Ascending aorta (tissue), 2 donors: ENCODE measurements around the gene EDDM3A. TPM values are rescaled to one million over a fixed set of nuclear protein-coding genes. Genes with fewer than 3 reads are reported as not detected.

Source experiments
- DNase-seq, 2 donors: peaks; one replicate each; pipeline ENCODE4 v3.0.0-alpha.2; 2019; ENCODE audit warnings: low spot score in 2 of 2
- H3K27ac ChIP-seq, 2 donors: fragments of 200-600 bp; sonication (generic); one replicate each; pipeline ENCODE4 v1.5.1; 2016 to 2017; ENCODE audit warnings: mild to moderate bottlenecking in 1 of 2
- H3K27me3 ChIP-seq: fragments of 200-600 bp; sonication (generic); one replicate; pipeline ENCODE4 v1.5.1; 2017
- H3K36me3 ChIP-seq, 2 donors: fragments of 200-600 bp; sonication (generic); one replicate each; pipeline ENCODE4 v1.5.1; 2016
- H3K4me1 ChIP-seq, 2 donors: fragments of 200-600 bp; sonication (generic); one replicate each; pipeline ENCODE4 v1.5.1; 2016 to 2017; ENCODE audit warnings: mild to moderate bottlenecking in 1 of 2
- H3K4me3 ChIP-seq, 2 donors: fragments of 200-600 bp; sonication (generic); one replicate each; pipeline ENCODE4 v1.5.1; 2016 to 2017; ENCODE audit warnings: mild to moderate bottlenecking in 1 of 2
- H3K9me3 ChIP-seq, 2 donors: fragments of 200-600 bp; sonication (generic); one replicate each; pipeline ENCODE4 v1.5.1; 2016
- intact Hi-C: fragments of 100-400 bp; cut with DNase I; formaldehyde crosslinking; loops from one replicate; pipeline ENCODE4 v1.15.1; 2023
- total RNA-seq: library from RNA; depleted of rRNA; stranded (reverse); fragments of >200 nt; gene quantifications from one replicate; pipeline ENCODE4 v1.1.0, GENCODE V29; 2016
- TF ChIP-seq, protein P1 (sequence below), 3 experiments: fragments of 200-600 bp in 2 of 3; fragments of 450-650 bp in 1 of 3; sonication (generic) in 2 of 3; IDR thresholded peaks; one replicate each; pipeline ENCODE4 v1.5.1; 2016 to 2019; ENCODE audit warnings: antibody characterized with exemption in 3 of 3, mild to moderate bottlenecking in 1 of 3, moderate library complexity in 1 of 3

EDDM3A gene
- total RNA-seq, 1 donor from 2014 or later, result not detected

DNA sequence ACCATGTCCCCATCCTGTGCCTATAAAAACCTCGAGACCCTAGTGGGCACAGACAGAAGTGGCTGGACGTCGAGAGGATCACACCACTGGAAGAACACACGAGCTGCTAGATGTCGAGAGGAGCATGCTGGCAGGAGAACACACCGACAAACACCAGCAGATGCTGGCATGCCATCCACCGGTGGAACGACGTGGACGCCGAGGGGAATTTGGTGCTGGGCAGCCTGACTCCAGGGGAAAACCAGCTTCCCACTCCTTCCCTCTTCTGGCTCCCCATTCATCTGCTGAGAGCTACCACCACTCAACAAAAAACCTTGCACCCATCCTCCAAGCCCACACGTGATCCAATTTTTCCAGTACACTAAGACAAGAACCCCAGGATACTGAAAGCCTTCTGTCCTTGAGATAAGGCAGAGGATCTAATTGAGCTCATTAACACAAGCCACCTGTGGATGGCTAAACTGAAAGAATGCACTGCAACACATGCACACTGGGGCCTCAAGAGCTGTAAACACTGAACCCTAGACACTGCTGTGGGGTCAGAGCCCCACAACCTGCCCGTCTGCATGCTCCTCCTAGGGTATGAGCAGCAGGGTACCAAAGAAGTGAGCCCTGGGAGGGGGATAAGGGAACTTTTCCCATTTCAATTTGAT lies 44.9 kb downstream of the EDDM3A start:
- DNase-seq, result no peak
- intact Hi-C loops, result no loop called here
- H3K36me3 ChIP-seq, result no peaks in the 10 kb centered on the region
- no peak overlapping the region for H3K4me3 ChIP-seq
- no peaks in the 10 kb centered on the region for H3K4me1 ChIP-seq
- TF ChIP-seq, protein P1, sequence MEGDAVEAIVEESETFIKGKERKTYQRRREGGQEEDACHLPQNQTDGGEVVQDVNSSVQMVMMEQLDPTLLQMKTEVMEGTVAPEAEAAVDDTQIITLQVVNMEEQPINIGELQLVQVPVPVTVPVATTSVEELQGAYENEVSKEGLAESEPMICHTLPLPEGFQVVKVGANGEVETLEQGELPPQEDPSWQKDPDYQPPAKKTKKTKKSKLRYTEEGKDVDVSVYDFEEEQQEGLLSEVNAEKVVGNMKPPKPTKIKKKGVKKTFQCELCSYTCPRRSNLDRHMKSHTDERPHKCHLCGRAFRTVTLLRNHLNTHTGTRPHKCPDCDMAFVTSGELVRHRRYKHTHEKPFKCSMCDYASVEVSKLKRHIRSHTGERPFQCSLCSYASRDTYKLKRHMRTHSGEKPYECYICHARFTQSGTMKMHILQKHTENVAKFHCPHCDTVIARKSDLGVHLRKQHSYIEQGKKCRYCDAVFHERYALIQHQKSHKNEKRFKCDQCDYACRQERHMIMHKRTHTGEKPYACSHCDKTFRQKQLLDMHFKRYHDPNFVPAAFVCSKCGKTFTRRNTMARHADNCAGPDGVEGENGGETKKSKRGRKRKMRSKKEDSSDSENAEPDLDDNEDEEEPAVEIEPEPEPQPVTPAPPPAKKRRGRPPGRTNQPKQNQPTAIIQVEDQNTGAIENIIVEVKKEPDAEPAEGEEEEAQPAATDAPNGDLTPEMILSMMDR (IDR thresholded peaks at IDR 0.05), result no peak
- no peak overlapping the region for H3K27ac ChIP-seq
- no peaks in the 10 kb centered on the region for H3K9me3 ChIP-seq
- no peaks in the 10 kb centered on the region for H3K27me3 ChIP-seq

GRCh38 chr14:20791187-20791586 lies 45.5 kb downstream of the EDDM3A start:
- Histone ChIP-seq H3K27me3 (no peaks in the 10 kb centered on the region), H3K9me3 (no peaks in the 10 kb centered on the region), H3K4me3 (no peak overlapping the region), H3K27ac (no peak overlapping the region), H3K36me3 (no peaks in the 10 kb centered on the region), H3K4me1 (no peaks in the 10 kb centered on the region)
- TF ChIP-seq, protein P1 (IDR thresholded peaks at IDR 0.05), result no peak
- DNase-seq, result no peak
- intact Hi-C loops, result no loop called here

- TF ChIP-seq, protein P1 (IDR thresholded peaks at IDR 0.05), result no peak
- Histone ChIP-seq H3K4me3 (no peak overlapping the region), H3K4me1 (no peaks in the 10 kb centered on the region), H3K36me3 (no peaks in the 10 kb centered on the region), H3K27me3 (no peaks in the 10 kb centered on the region), H3K9me3 (no peaks in the 10 kb centered on the region), H3K27ac (no peak overlapping the region)
- DNase-seq, result no peak
- intact Hi-C loops, result no loop called here
Measured at GRCh38 chr14:20791597-20791996, 45.9 kb downstream of the EDDM3A start.

GRCh38 chr14:20792556-20792955 lies 46.9 kb downstream of the EDDM3A start:
- Histone ChIP-seq H3K27me3 (no peaks in the 10 kb centered on the region), H3K9me3 (no peaks in the 10 kb centered on the region), H3K4me1 (no peaks in the 10 kb centered on the region), H3K4me3 (no peak overlapping the region), H3K36me3 (no peaks in the 10 kb centered on the region), H3K27ac (no peak overlapping the region)
- intact Hi-C loops, result no loop called here
- no peak for DNase-seq
- TF ChIP-seq, protein P1 (IDR thresholded peaks at IDR 0.05), result no peak

DNA sequence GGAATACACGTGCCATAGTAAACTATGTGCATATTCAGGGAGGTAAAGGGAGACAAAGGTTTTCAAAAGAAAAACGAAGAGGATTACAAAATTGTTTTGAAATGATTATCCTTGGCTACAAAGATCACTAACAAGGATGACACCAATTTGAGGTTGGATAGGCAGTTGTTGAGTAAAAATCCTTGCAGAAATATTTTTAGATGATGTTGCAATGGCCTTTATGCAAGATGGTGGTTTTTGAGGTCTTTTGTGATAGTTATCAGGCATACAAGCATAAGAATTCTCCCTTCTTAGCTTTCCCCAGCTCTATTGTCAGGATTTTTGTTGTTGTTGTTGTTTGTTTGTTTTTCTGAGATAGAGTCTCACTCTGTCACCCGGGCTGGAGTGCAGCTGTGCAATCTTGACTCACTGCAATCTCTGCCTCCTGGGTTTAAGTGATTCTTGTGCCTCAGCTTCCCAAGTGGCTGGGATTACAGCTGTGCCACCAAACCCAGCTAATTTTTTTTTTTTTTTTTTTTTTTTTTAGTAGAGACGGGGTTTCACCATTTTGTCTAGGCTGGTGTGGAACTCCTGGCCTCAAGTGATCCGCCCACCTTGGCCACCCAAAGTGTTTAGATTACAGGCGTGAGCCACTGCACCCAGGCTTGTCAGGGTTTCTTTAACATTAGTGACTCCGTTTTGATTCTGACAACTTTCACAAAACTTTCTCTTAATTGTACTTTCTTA lies 49.1 kb downstream of the EDDM3A start:
- H3K9me3 ChIP-seq, result no peaks in the 10 kb centered on the region
- H3K4me1 ChIP-seq, result no peaks in the 10 kb centered on the region
- TF ChIP-seq, protein P1 (IDR thresholded peaks at IDR 0.05), result no peak
- H3K4me3 ChIP-seq, result no peak overlapping the region
- no peaks in the 10 kb centered on the region for H3K27me3 ChIP-seq
- intact Hi-C loops, result no loop called here
- no peak for DNase-seq
- H3K36me3 ChIP-seq, result no peaks in the 10 kb centered on the region
- no peak overlapping the region for H3K27ac ChIP-seq
